Measurements from ENCODE around the gene URI1. TPM values are rescaled to one million over a fixed set of nuclear protein-coding genes. Genes with fewer than 3 reads are reported as not detected.
"Not testable (repeated sequence)": the region's sequence is repeated elsewhere in the genome, so short reads cannot be mapped to it uniquely, and the experiment has no call there.

URI1 gene
- total and polyA plus RNA-seq, 2 experiments from 2014 or later: 16.2 to 58.1 TPM

DNA sequence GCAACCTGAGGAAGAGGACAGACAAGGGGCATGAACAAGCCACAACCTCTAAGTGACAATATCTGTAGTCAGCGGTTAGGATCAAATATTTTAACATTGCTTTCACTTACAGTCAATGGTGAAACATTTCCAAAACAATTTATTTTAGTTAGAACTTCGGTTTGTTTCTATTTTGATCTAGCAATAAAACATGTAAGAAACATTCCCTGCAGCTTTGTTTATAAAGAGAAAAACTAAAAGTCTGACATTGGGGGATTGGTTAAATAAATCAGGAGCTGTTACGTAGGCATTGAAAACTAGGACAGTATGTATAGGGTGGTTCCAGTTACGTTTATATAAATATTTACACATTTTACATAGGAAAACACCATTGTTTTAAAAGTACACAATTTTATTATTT, 3.4 kb downstream of the URI1 start:
- H3K9me3 ChIP-seq (ENCODE audit: low read depth): no peaks in the 10 kb centered on the region
- no peaks in the 10 kb centered on the region for H3K9me2 ChIP-seq (ENCODE audit: insufficient read depth)
- 15 to 16% methylated on average over 4 of the region's 4 CpGs for WGBS, 2 experiments (ENCODE audit: low coverage in 1 of 2, low lambda C conversion rate in 2 of 2, missing lambda C conversion rate in 2 of 2)
- H4K20me1 ChIP-seq (ENCODE audit: insufficient read depth): no peaks in the 10 kb centered on the region; the same call in 1 of the 2 replicates
- peak overlapping the region; percentile 91 for H3K4me2 ChIP-seq (ENCODE audit: unreplicated experiment)
- peak overlapping the region; percentile 49 for H3K27ac ChIP-seq
- no peak for TF ChIP-seq EZH2phosphoT487 (IDR thresholded peaks at IDR 0.05; ENCODE audit: insufficient read depth, low read depth)
- no peak for TF ChIP-seq EZH2 (IDR thresholded peaks at IDR 0.05; ENCODE audit: insufficient read depth, poor library complexity, severe bottlenecking)
- no peaks in the 10 kb centered on the region for H3K27me3 ChIP-seq (replicated peaks; ENCODE audit: insufficient read depth)
- H2AFZ ChIP-seq: 0 out of 2 replicates have a peak overlapping the region, but pooled peaks have one; percentile 1
- in situ Hi-C loops (cut with MboI): no loop called here
- peak overlapping the region; percentile 64 for H3K9ac ChIP-seq
- peak; percentile 43 for DNase-seq
- H3K4me1 ChIP-seq (ENCODE audit: insufficient read depth): peaks cover 42% of the 10 kb centered on the region
- peaks cover 23% of the 10 kb centered on the region; the same call in 1 of the 2 replicates for H3F3A ChIP-seq (ENCODE audit: insufficient read depth)
- peak overlapping the region; percentile 64 for H3K4me3 ChIP-seq
- H3K36me3 ChIP-seq (ENCODE audit: low read depth): no peaks in the 10 kb centered on the region
- H3K79me2 ChIP-seq (ENCODE audit: insufficient read depth): peaks cover 76% of the 10 kb centered on the region

- Histone ChIP-seq H3K4me2 (ENCODE audit: unreplicated experiment) (peak overlapping the region; percentile 91), H3K79me2 (ENCODE audit: insufficient read depth) (peaks cover 89% of the 10 kb centered on the region), H3K27ac (no peak overlapping the region), H3K36me3 (ENCODE audit: low read depth) (no peaks in the 10 kb centered on the region), H3K9me3 (ENCODE audit: low read depth) (no peaks in the 10 kb centered on the region), H3F3A (ENCODE audit: insufficient read depth) (peaks cover 23% of the 10 kb centered on the region; the same call in 1 of the 2 replicates), H4K20me1 (ENCODE audit: insufficient read depth) (no peaks in the 10 kb centered on the region; the same call in 1 of the 2 replicates), H2AFZ (no peak overlapping the region), H3K9me2 (ENCODE audit: insufficient read depth) (no peaks in the 10 kb centered on the region), H3K4me3 (no peak overlapping the region), H3K27me3 (replicated peaks; ENCODE audit: insufficient read depth) (no peaks in the 10 kb centered on the region), H3K9ac (no peak overlapping the region), H3K4me1 (ENCODE audit: insufficient read depth) (peaks cover 42% of the 10 kb centered on the region)
- DNase-seq: no peak
- no peak for TF ChIP-seq EZH2 (IDR thresholded peaks at IDR 0.05; ENCODE audit: insufficient read depth, poor library complexity, severe bottlenecking)
- TF ChIP-seq EZH2phosphoT487 (IDR thresholded peaks at IDR 0.05; ENCODE audit: insufficient read depth, low read depth): no peak
- 97 to 98% methylated on average over 2 of the region's 2 CpGs for WGBS, 2 experiments (ENCODE audit: low coverage in 1 of 2, low lambda C conversion rate in 2 of 2, missing lambda C conversion rate in 2 of 2)
- in situ Hi-C loops (cut with MboI): no loop called here
These were observed 4.6 kb downstream of the URI1 start for GRCh38 chr19:29946645-29947044.

GRCh38 chr19:29947871-29948270, 5.8 kb downstream of the URI1 start:
- H4K20me1 ChIP-seq (ENCODE audit: insufficient read depth): no peaks in the 10 kb centered on the region; the same call in 1 of the 2 replicates

DNA sequence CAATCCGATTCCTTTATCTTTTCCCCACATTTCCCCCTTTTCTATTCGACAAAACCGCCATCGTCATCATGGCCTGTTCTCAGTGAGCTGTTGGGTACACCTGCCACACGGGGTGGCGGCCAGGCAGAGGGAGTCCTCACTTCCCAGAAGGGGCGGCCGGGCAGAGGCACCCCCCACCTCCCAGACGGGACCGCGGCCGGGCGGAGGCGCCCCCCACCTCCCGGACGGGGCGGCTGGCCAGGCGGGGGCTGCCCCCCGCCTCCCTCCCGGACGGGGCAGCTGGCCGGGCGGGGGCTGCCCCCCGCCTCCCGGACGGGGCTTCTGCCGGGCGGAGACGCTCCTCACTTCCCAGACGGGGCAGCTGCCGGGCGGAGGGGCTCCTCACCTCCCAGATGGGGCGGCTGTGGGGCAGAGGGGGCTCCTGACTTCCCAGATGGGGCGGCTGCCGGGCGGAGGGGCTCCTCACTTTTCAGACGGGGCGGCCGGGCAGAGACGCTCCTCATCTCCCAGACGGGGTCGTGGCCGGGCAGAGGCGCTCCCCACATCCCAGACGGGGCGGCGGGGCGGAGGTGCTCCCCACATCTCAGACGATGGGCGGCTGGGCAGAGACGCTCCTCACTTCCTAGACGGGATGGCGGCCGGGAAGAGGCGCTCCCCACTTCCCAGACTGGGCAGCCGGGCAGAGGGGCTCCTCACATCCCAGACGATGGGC, 6.9 kb downstream of the URI1 start:
- H3K27ac ChIP-seq; H3K4me2 ChIP-seq (ENCODE audit: unreplicated experiment); DNase-seq; in situ Hi-C loops (cut with MboI); H3K9me2 ChIP-seq (ENCODE audit: insufficient read depth); H3K4me3 ChIP-seq; H3K36me3 ChIP-seq (ENCODE audit: low read depth); H2AFZ ChIP-seq; H3K9me3 ChIP-seq (ENCODE audit: low read depth); H3K27me3 ChIP-seq (replicated peaks; ENCODE audit: insufficient read depth); H3K9ac ChIP-seq; H4K20me1 ChIP-seq (ENCODE audit: insufficient read depth): not testable (repeated sequence)
- H3F3A ChIP-seq (ENCODE audit: insufficient read depth): peaks cover 16% of the 10 kb centered on the region; the same call in 1 of the 2 replicates
- H3K4me1 ChIP-seq (ENCODE audit: insufficient read depth): peaks cover 37% of the 10 kb centered on the region
- peaks cover 96% of the 10 kb centered on the region for H3K79me2 ChIP-seq (ENCODE audit: insufficient read depth)
- WGBS, 2 experiments (ENCODE audit: low coverage in 1 of 2, low lambda C conversion rate in 2 of 2, missing lambda C conversion rate in 2 of 2): 94 to 99% methylated on average over 7 to 57 of the region's 57 CpGs

More at GRCh38 chr19:29947871-29948270, 5.8 kb downstream of the URI1 start:
- Histone ChIP-seq H3K79me2 (ENCODE audit: insufficient read depth) (peaks cover 96% of the 10 kb centered on the region), H2AFZ (no peak overlapping the region), H3K27me3 (replicated peaks; ENCODE audit: insufficient read depth) (no peaks in the 10 kb centered on the region), H3K4me2 (ENCODE audit: unreplicated experiment) (no peak overlapping the region), H3K27ac (no peak overlapping the region), H3K9me2 (ENCODE audit: insufficient read depth) (no peaks in the 10 kb centered on the region), H3K4me3 (no peak overlapping the region), H3K9me3 (ENCODE audit: low read depth) (no peaks in the 10 kb centered on the region), H3K9ac (no peak overlapping the region), H3F3A (ENCODE audit: insufficient read depth) (peaks cover 23% of the 10 kb centered on the region; the same call in 1 of the 2 replicates), H3K4me1 (ENCODE audit: insufficient read depth) (peaks cover 42% of the 10 kb centered on the region), H3K36me3 (ENCODE audit: low read depth) (no peaks in the 10 kb centered on the region)
- DNase-seq: no peak
- in situ Hi-C loops (cut with MboI): no loop called here
- WGBS, 2 experiments (ENCODE audit: low coverage in 1 of 2, low lambda C conversion rate in 2 of 2, missing lambda C conversion rate in 2 of 2): 73 to 81% methylated on average over 2 of the region's 2 CpGs
- TF ChIP-seq EZH2 (IDR thresholded peaks at IDR 0.05; ENCODE audit: insufficient read depth, poor library complexity, severe bottlenecking) (no peak), EZH2phosphoT487 (IDR thresholded peaks at IDR 0.05; ENCODE audit: insufficient read depth, low read depth) (no peak)

Measured in GM23248 (cell line).